HL-60 (cell line): ENCODE data around the gene MSH3.

Experiments
- DNase-seq, 2 experiments: peaks; one replicate each; pipeline ENCODE4 v3.0.0-alpha.2; 2010 to 2020; ENCODE audit warnings: low read depth in 1 of 2, low spot score in 1 of 2
- H3K27ac ChIP-seq: fragments of 250-450 bp; sonication (Bioruptor Pico); replicated peaks from 2 replicates; pipeline ENCODE4 v1.5.1; 2020; ENCODE audit warnings: mild to moderate bottlenecking, moderate library complexity
- H3K27me3 ChIP-seq: fragments of 250-450 bp; sonication (Bioruptor Pico); 2 replicates; pipeline ENCODE4 v1.5.1; 2021; ENCODE audit warnings: mild to moderate bottlenecking, moderate library complexity; ENCODE audit not compliant: insufficient read depth, poor library complexity, severe bottlenecking
- H3K4me3 ChIP-seq: replicated peaks from 2 replicates; pipeline ENCODE4 v1.5.1; 2011; ENCODE audit warnings: mild to moderate bottlenecking, control low read depth, low read length; ENCODE audit not compliant: insufficient read depth
- CTCF ChIP-seq: IDR thresholded peaks from one replicate; pipeline ENCODE4 v1.5.1; 2011; ENCODE audit warnings: low read length, control low read depth, inconsistent platforms; ENCODE audit not compliant: insufficient read depth
- GABPA ChIP-seq: IDR thresholded peaks from 2 replicates; pipeline ENCODE4 v1.6.1; 2012; ENCODE audit warnings: low read depth
- POLR2AphosphoS5 ChIP-seq: IDR thresholded peaks from 2 replicates; pipeline ENCODE4 v1.6.1; 2012; ENCODE audit warnings: low read depth
- SPI1 ChIP-seq: IDR thresholded peaks from 2 replicates; pipeline ENCODE4 v1.6.1; 2012; ENCODE audit warnings: low read depth, mild to moderate bottlenecking, borderline replicate concordance
- TF ChIP-seq, protein P1 (sequence below): IDR thresholded peaks from 2 replicates; pipeline ENCODE4 v1.6.1; 2012; ENCODE audit warnings: low read depth; ENCODE audit not compliant: insufficient replicate concordance

MSH3 gene

GRCh38 chr5:80759866-80760577, 105.6 kb downstream of the MSH3 start:
- TF ChIP-seq CTCF = no peak
- TF ChIP-seq SPI1 = no peak
- TF ChIP-seq, protein P1, sequence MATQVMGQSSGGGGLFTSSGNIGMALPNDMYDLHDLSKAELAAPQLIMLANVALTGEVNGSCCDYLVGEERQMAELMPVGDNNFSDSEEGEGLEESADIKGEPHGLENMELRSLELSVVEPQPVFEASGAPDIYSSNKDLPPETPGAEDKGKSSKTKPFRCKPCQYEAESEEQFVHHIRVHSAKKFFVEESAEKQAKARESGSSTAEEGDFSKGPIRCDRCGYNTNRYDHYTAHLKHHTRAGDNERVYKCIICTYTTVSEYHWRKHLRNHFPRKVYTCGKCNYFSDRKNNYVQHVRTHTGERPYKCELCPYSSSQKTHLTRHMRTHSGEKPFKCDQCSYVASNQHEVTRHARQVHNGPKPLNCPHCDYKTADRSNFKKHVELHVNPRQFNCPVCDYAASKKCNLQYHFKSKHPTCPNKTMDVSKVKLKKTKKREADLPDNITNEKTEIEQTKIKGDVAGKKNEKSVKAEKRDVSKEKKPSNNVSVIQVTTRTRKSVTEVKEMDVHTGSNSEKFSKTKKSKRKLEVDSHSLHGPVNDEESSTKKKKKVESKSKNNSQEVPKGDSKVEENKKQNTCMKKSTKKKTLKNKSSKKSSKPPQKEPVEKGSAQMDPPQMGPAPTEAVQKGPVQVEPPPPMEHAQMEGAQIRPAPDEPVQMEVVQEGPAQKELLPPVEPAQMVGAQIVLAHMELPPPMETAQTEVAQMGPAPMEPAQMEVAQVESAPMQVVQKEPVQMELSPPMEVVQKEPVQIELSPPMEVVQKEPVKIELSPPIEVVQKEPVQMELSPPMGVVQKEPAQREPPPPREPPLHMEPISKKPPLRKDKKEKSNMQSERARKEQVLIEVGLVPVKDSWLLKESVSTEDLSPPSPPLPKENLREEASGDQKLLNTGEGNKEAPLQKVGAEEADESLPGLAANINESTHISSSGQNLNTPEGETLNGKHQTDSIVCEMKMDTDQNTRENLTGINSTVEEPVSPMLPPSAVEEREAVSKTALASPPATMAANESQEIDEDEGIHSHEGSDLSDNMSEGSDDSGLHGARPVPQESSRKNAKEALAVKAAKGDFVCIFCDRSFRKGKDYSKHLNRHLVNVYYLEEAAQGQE = no peak
- no peak for TF ChIP-seq GABPA
- TF ChIP-seq POLR2AphosphoS5 = no peak
- DNase-seq = no peak
- Histone ChIP-seq H3K27ac (no peak overlapping the region), H3K27me3 (no peaks in the 10 kb centered on the region), H3K4me3 (no peak overlapping the region)

GRCh38 chr5:80760680-80761079, 106.2 kb downstream of the MSH3 start:
- no peak overlapping the region for H3K27ac ChIP-seq
- TF ChIP-seq CTCF (no peak), POLR2AphosphoS5 (no peak), GABPA (no peak), SPI1 (no peak)
- TF ChIP-seq, protein P1 = no peak
- no peak for DNase-seq
- H3K27me3 ChIP-seq = no peaks in the 10 kb centered on the region
- no peak overlapping the region for H3K4me3 ChIP-seq

GRCh38 chr5:80761176-80761575, 106.7 kb downstream of the MSH3 start:
- no peak for DNase-seq
- no peak overlapping the region for H3K27ac ChIP-seq
- TF ChIP-seq CTCF (no peak), GABPA (no peak), POLR2AphosphoS5 (no peak), SPI1 (no peak)
- TF ChIP-seq, protein P1 = no peak

More at GRCh38 chr5:80761176-80761575, 106.7 kb downstream of the MSH3 start:
- Histone ChIP-seq H3K4me3 (no peak overlapping the region), H3K27me3 (no peaks in the 10 kb centered on the region)
